Activated CD4-positive, alpha-beta memory T cell treated with anti-CD3 and anti-CD28 coated beads for 36 hours (primary cell): Measurements from ENCODE around the gene ANKRD44. TPM values are rescaled to one million over a fixed set of nuclear protein-coding genes. Genes with fewer than 3 reads are reported as not detected.

Experiments
- CTCF ChIA-PET: fragments of 350-600 bp; sonication (Branson Sonifier 250); formaldehyde crosslinking; loops from one replicate; lab custom pipeline; 2021; ENCODE audit warnings: antibody characterized with exemption, inconsistent platforms; lab: Charles Lee
- POLR2A ChIA-PET: fragments of 350-600 bp; sonication (Branson Sonifier 250); formaldehyde crosslinking; loops from one replicate; lab custom pipeline; 2021; ENCODE audit warnings: antibody characterized with exemption; lab: Charles Lee
- DNase-seq: peaks from one replicate; pipeline ENCODE4 v3.0.0-alpha.2; 2020
- H3K27ac Mint-ChIP-seq: one replicate; pipeline ENCODE4 v1.8.0; 2021; ENCODE audit warnings: mixed read lengths
- H3K27me3 Mint-ChIP-seq: one replicate; pipeline ENCODE4 v1.8.0; 2021; ENCODE audit warnings: mixed read lengths
- H3K36me3 Mint-ChIP-seq: one replicate; pipeline ENCODE4 v1.8.0; 2021; ENCODE audit warnings: mixed read lengths
- H3K4me1 Mint-ChIP-seq: one replicate; pipeline ENCODE4 v1.8.0; 2021; ENCODE audit warnings: low read depth, mixed read lengths
- H3K4me3 Mint-ChIP-seq: one replicate; pipeline ENCODE4 v1.8.0; 2021; ENCODE audit warnings: mild to moderate bottlenecking, mixed read lengths
- H3K9me3 Mint-ChIP-seq: one replicate; pipeline ENCODE4 v1.8.0; 2021; ENCODE audit warnings: mixed read lengths
- intact Hi-C: fragments of 100-400 bp; cut with micrococcal nuclease; formaldehyde crosslinking; loops from one replicate; pipeline ENCODE4 v1.15.1; 2023
- total RNA-seq, 2 experiments: library from RNA; stranded (reverse); gene quantifications; one replicate each; pipeline ENCODE4 v1.2.3, GENCODE V29; 2021

ANKRD44 gene
- total RNA-seq, 2 experiments from 2014 or later: 123 to 125 TPM

GRCh38 chr2:197259470-197259999 is 51.0 kb downstream of the ANKRD44 start:
- ChIA-PET POLR2A (interaction anchor here (0.9 to 1.4 kb wide), 4 partner anchors 22 to 50 kb away, joined by 3 to 5 read pairs (median 4); no protein-coding TSS in a partner anchor), CTCF (interaction anchor here (1.7 kb wide), 1 partner anchor 52 kb away, joined by 5 read pairs; no protein-coding TSS in a partner anchor)
- Mint-ChIP-seq H3K27me3 (no peaks in the 10 kb centered on the region), H3K27ac (peak overlapping the region; percentile 92), H3K4me3 (peak overlapping the region; percentile 7), H3K4me1 (peaks cover 85% of the 10 kb centered on the region), H3K9me3 (no peaks in the 10 kb centered on the region), H3K36me3 (peaks cover 10% of the 10 kb centered on the region)
- intact Hi-C loops: loop anchor here (1.0 to 5.0 kb wide), 4 partner anchors 37 to 1092 kb away; no protein-coding TSS in a partner anchor
- DNase-seq: no peak

GRCh38 chr2:197258580-197258979 is 52.0 kb downstream of the ANKRD44 start:
- H3K4me3 Mint-ChIP-seq: peak overlapping the region; percentile 31
- DNase-seq: no peak
- POLR2A ChIA-PET: interaction anchor here (0.9 to 3.9 kb wide), 8 partner anchors 9 to 51 kb away, joined by 3 to 33 read pairs (median 4); partner anchors contain the start of gene ANKRD44
- CTCF ChIA-PET: interaction anchor here (1.7 kb wide), 1 partner anchor 53 kb away, joined by 5 read pairs; no protein-coding TSS in a partner anchor
- H3K27me3 Mint-ChIP-seq: no peaks in the 10 kb centered on the region
- peaks cover 84% of the 10 kb centered on the region for H3K4me1 Mint-ChIP-seq
- no peaks in the 10 kb centered on the region for H3K9me3 Mint-ChIP-seq
- H3K36me3 Mint-ChIP-seq: peaks cover 10% of the 10 kb centered on the region
- intact Hi-C loops: loop anchor here (1.0 to 5.0 kb wide), 4 partner anchors 8 to 1091 kb away; no protein-coding TSS in a partner anchor
- H3K27ac Mint-ChIP-seq: peak overlapping the region; percentile 92

GRCh38 chr2:197256547-197257170 is 53.9 kb downstream of the ANKRD44 start:
- H3K27me3 Mint-ChIP-seq: no peaks in the 10 kb centered on the region
- H3K36me3 Mint-ChIP-seq: peaks cover 5% of the 10 kb centered on the region
- H3K27ac Mint-ChIP-seq: peak overlapping the region; percentile 100
- ChIA-PET POLR2A (interaction anchor here (0.6 to 3.9 kb wide), 9 partner anchors 16 to 59 kb away, joined by 3 to 33 read pairs (median 3); partner anchors contain the start of gene ANKRD44), CTCF (interaction anchor here (0.6 to 1.7 kb wide), 10 partner anchors 10 to 120 kb away, joined by 3 to 5 read pairs (median 4); no protein-coding TSS in a partner anchor)
- H3K4me1 Mint-ChIP-seq: peaks cover 78% of the 10 kb centered on the region
- intact Hi-C loops: loop anchor here (5.0 kb wide), 1 partner anchor 1089 kb away; no protein-coding TSS in a partner anchor
- H3K4me3 Mint-ChIP-seq: peak overlapping the region; percentile 85
- H3K9me3 Mint-ChIP-seq: no peaks in the 10 kb centered on the region
- DNase-seq: no peak

GRCh38 chr2:197256021-197256420 is 54.6 kb downstream of the ANKRD44 start:
- H3K27ac Mint-ChIP-seq: peak overlapping the region; percentile 100
- ChIA-PET POLR2A (interaction anchor here (0.9 to 3.9 kb wide), 9 partner anchors 16 to 58 kb away, joined by 3 to 33 read pairs (median 4); partner anchors contain the start of gene ANKRD44), CTCF (interaction anchor here (0.6 to 1.7 kb wide), 8 partner anchors 10 to 142 kb away, joined by 3 to 5 read pairs (median 4); no protein-coding TSS in a partner anchor)
- no peaks in the 10 kb centered on the region for H3K27me3 Mint-ChIP-seq
- peak overlapping the region; percentile 85 for H3K4me3 Mint-ChIP-seq
- H3K36me3 Mint-ChIP-seq: peaks cover 5% of the 10 kb centered on the region
- no peak for DNase-seq
- H3K4me1 Mint-ChIP-seq: peaks cover 79% of the 10 kb centered on the region
- H3K9me3 Mint-ChIP-seq: no peaks in the 10 kb centered on the region
- intact Hi-C loops: loop anchor here (5.0 kb wide), 1 partner anchor 1089 kb away; no protein-coding TSS in a partner anchor

GRCh38 chr2:197255543-197255942 is 55.0 kb downstream of the ANKRD44 start:
- intact Hi-C loops: loop anchor here (1.0 to 5.0 kb wide), 5 partner anchors 16 to 1088 kb away; no protein-coding TSS in a partner anchor

GRCh38 chr2:197254776-197255530 is 55.6 kb downstream of the ANKRD44 start:
- ChIA-PET CTCF (interaction anchor here (0.7 to 1.7 kb wide), 9 partner anchors 8 to 141 kb away, joined by 3 to 5 read pairs (median 4); no protein-coding TSS in a partner anchor), POLR2A (interaction anchor here (0.9 to 3.9 kb wide), 8 partner anchors 15 to 54 kb away, joined by 3 to 33 read pairs (median 4); partner anchors contain the start of gene ANKRD44)
- intact Hi-C loops: loop anchor here (1.0 to 5.0 kb wide), 5 partner anchors 16 to 1088 kb away; no protein-coding TSS in a partner anchor
- peaks cover 85% of the 10 kb centered on the region for H3K4me1 Mint-ChIP-seq
- peak overlapping the region; percentile 85 for H3K4me3 Mint-ChIP-seq
- H3K27ac Mint-ChIP-seq: peak overlapping the region; percentile 100
- peaks cover 5% of the 10 kb centered on the region for H3K36me3 Mint-ChIP-seq
- DNase-seq: peak; percentile 43
- no peaks in the 10 kb centered on the region for H3K9me3 Mint-ChIP-seq
- H3K27me3 Mint-ChIP-seq: no peaks in the 10 kb centered on the region

More at GRCh38 chr2:197255543-197255942, 55.0 kb downstream of the ANKRD44 start:
- no peaks in the 10 kb centered on the region for H3K9me3 Mint-ChIP-seq
- ChIA-PET CTCF (interaction anchor here (0.6 to 1.7 kb wide), 11 partner anchors 9 to 142 kb away, joined by 3 to 5 read pairs (median 4); no protein-coding TSS in a partner anchor), POLR2A (interaction anchor here (0.9 to 3.9 kb wide), 9 partner anchors 15 to 55 kb away, joined by 3 to 33 read pairs (median 3); partner anchors contain the start of gene ANKRD44)
- peak; percentile 88 for DNase-seq
- peak overlapping the region; percentile 85 for H3K4me3 Mint-ChIP-seq
- H3K27me3 Mint-ChIP-seq: no peaks in the 10 kb centered on the region
- peak overlapping the region; percentile 100 for H3K27ac Mint-ChIP-seq
- H3K4me1 Mint-ChIP-seq: peaks cover 82% of the 10 kb centered on the region
- peaks cover 5% of the 10 kb centered on the region for H3K36me3 Mint-ChIP-seq

- H3K4me3 Mint-ChIP-seq: no peak overlapping the region
- POLR2A ChIA-PET: interaction anchor here (1.9 kb wide), 1 partner anchor 38 kb away, joined by 4 read pairs; no protein-coding TSS in a partner anchor
- intact Hi-C loops: no loop called here
Measured at GRCh38 chr2:197251576-197251975, 59.0 kb downstream of the ANKRD44 start.

GRCh38 chr2:197251163-197251562 is 59.4 kb downstream of the ANKRD44 start:
- no peak for DNase-seq
- no peak overlapping the region for H3K27ac Mint-ChIP-seq
- no peaks in the 10 kb centered on the region for H3K27me3 Mint-ChIP-seq
- POLR2A ChIA-PET: interaction anchor here (1.4 to 1.9 kb wide), 2 partner anchors 38 to 53 kb away, joined by 3 to 4 read pairs; no protein-coding TSS in a partner anchor
- CTCF ChIA-PET: interaction anchor here (1.0 to 2.1 kb wide), 4 partner anchors 11 to 60 kb away, joined by 3 to 9 read pairs (median 4); no protein-coding TSS in a partner anchor
- H3K4me3 Mint-ChIP-seq: no peak overlapping the region
- peaks cover 7% of the 10 kb centered on the region for H3K36me3 Mint-ChIP-seq
- H3K4me1 Mint-ChIP-seq: peaks cover 85% of the 10 kb centered on the region
- no peaks in the 10 kb centered on the region for H3K9me3 Mint-ChIP-seq
- intact Hi-C loops: no loop called here

More at GRCh38 chr2:197251576-197251975, 59.0 kb downstream of the ANKRD44 start:
- Mint-ChIP-seq H3K4me1 (peaks cover 85% of the 10 kb centered on the region), H3K27ac (peak overlapping the region; percentile 7), H3K36me3 (peaks cover 7% of the 10 kb centered on the region), H3K9me3 (no peaks in the 10 kb centered on the region), H3K27me3 (no peaks in the 10 kb centered on the region)
- DNase-seq: no peak
- CTCF ChIA-PET: interaction anchor here (1.2 to 2.1 kb wide), 3 partner anchors 11 to 60 kb away, joined by 3 to 9 read pairs (median 6); no protein-coding TSS in a partner anchor

GRCh38 chr2:197250084-197250397 is 60.5 kb downstream of the ANKRD44 start:
- ChIA-PET CTCF (interaction anchor here (1.1 to 2.1 kb wide), 3 partner anchors 10 to 59 kb away, joined by 4 to 9 read pairs (median 6); no protein-coding TSS in a partner anchor), POLR2A (interaction anchor here (1.4 kb wide), 1 partner anchor 52 kb away, joined by 3 read pairs; no protein-coding TSS in a partner anchor)
- no peaks in the 10 kb centered on the region for H3K9me3 Mint-ChIP-seq
- peak overlapping the region; percentile 60 for H3K27ac Mint-ChIP-seq
- peak overlapping the region; percentile 36 for H3K4me3 Mint-ChIP-seq
- H3K27me3 Mint-ChIP-seq: no peaks in the 10 kb centered on the region
- peaks cover 4% of the 10 kb centered on the region for H3K36me3 Mint-ChIP-seq
- intact Hi-C loops: no loop called here
- no peak for DNase-seq
- peaks cover 81% of the 10 kb centered on the region for H3K4me1 Mint-ChIP-seq

- Mint-ChIP-seq H3K27ac (peak overlapping the region; percentile 60), H3K4me1 (peaks cover 78% of the 10 kb centered on the region), H3K4me3 (peak overlapping the region; percentile 36), H3K9me3 (no peaks in the 10 kb centered on the region), H3K36me3 (peaks cover 4% of the 10 kb centered on the region), H3K27me3 (no peaks in the 10 kb centered on the region)
- POLR2A ChIA-PET: interaction anchor here (1.4 kb wide), 1 partner anchor 51 kb away, joined by 3 read pairs; no protein-coding TSS in a partner anchor
- no peak for DNase-seq
- CTCF ChIA-PET: interaction anchor here (1.1 to 1.4 kb wide), 4 partner anchors 9 to 54 kb away, joined by 3 to 7 read pairs (median 4); no protein-coding TSS in a partner anchor
- intact Hi-C loops: no loop called here
Measured at GRCh38 chr2:197249381-197250083, 61.0 kb downstream of the ANKRD44 start.
